Loucy (cell line): ENCODE measurements around the gene RBM8A.

Source experiments
- H2AFZ ChIP-seq: fragments of 200-600 bp; sonication (generic); 2 replicates; pipeline ENCODE4 v1.6.0; 2016; ENCODE audit warnings: antibody characterized with exemption, mild to moderate bottlenecking, low read length, moderate library complexity
- H3F3A ChIP-seq: fragments of 200-600 bp; 2 replicates; pipeline ENCODE4 v1.6.0; 2016; ENCODE audit warnings: antibody characterized with exemption, low read depth, mild to moderate bottlenecking
- H3K27me3 ChIP-seq: fragments of 200-600 bp; sonication (generic); 2 replicates; pipeline ENCODE4 v1.6.1; 2014; ENCODE audit warnings: low read length, mild to moderate bottlenecking; ENCODE audit not compliant: insufficient read depth, poor library complexity, severe bottlenecking
- H3K36me3 ChIP-seq: fragments of 200-600 bp; sonication (generic); 2 replicates; pipeline ENCODE4 v1.6.1; 2016; ENCODE audit warnings: low read length; ENCODE audit not compliant: insufficient read depth
- H3K4me1 ChIP-seq: fragments of 200-600 bp; sonication (generic); 2 replicates; pipeline ENCODE4 v1.5.1; 2014; ENCODE audit warnings: low read length, mild to moderate bottlenecking; ENCODE audit not compliant: insufficient read depth, poor library complexity, severe bottlenecking
- H3K4me2 ChIP-seq: fragments of 200-600 bp; sonication (generic); 2 replicates; pipeline ENCODE4 v1.6.0; 2014; ENCODE audit warnings: antibody characterized with exemption, low read length, low read depth, mild to moderate bottlenecking; ENCODE audit not compliant: poor library complexity, severe bottlenecking
- H3K4me3 ChIP-seq: fragments of 200-600 bp; sonication (generic); 2 replicates; pipeline ENCODE4 v1.5.1; 2014; ENCODE audit warnings: low read length, mild to moderate bottlenecking, mixed read lengths; ENCODE audit not compliant: poor library complexity, severe bottlenecking
- H3K79me2 ChIP-seq: fragments of 200-600 bp; sonication (generic); 2 replicates; pipeline ENCODE4 v1.6.1; 2014; ENCODE audit warnings: low read length; ENCODE audit not compliant: insufficient read depth
- H3K9ac ChIP-seq: fragments of 200-600 bp; sonication (generic); 2 replicates; pipeline ENCODE4 v1.6.0; 2014; ENCODE audit warnings: mild to moderate bottlenecking, low read depth, low read length, moderate library complexity; ENCODE audit not compliant: poor library complexity, severe bottlenecking
- H3K9me2 ChIP-seq: fragments of 200-600 bp; sonication (generic); replicated peaks from 2 replicates; pipeline ENCODE4 v1.6.1; 2016; ENCODE audit warnings: low read depth, low read length, mixed read lengths
- H3K9me3 ChIP-seq: fragments of 200-600 bp; sonication (generic); 2 replicates; pipeline ENCODE4 v1.6.1; 2014; ENCODE audit warnings: mild to moderate bottlenecking, antibody characterized with exemption, low read length, low read depth; ENCODE audit not compliant: insufficient read depth
- H4K20me1 ChIP-seq: fragments of 200-600 bp; sonication (generic); 2 replicates; pipeline ENCODE4 v1.6.0; 2014; ENCODE audit warnings: antibody characterized with exemption, low read length, mild to moderate bottlenecking; ENCODE audit not compliant: insufficient read depth, poor library complexity, severe bottlenecking
- EZH2phosphoT487 ChIP-seq: fragments of 200-600 bp; IDR thresholded peaks from 2 replicates; pipeline ENCODE4 v1.6.1; 2018; ENCODE audit warnings: antibody characterized with exemption, mild to moderate bottlenecking, moderate library complexity, borderline replicate concordance
- TF ChIP-seq, protein P1 (sequence below): fragments of 200-600 bp; sonication (generic); conservative IDR thresholded peaks from 2 replicates; pipeline ENCODE4 v1.5.1; 2014; ENCODE audit warnings: mild to moderate bottlenecking, antibody characterized with exemption, low read length

Gene RBM8A

DNA sequence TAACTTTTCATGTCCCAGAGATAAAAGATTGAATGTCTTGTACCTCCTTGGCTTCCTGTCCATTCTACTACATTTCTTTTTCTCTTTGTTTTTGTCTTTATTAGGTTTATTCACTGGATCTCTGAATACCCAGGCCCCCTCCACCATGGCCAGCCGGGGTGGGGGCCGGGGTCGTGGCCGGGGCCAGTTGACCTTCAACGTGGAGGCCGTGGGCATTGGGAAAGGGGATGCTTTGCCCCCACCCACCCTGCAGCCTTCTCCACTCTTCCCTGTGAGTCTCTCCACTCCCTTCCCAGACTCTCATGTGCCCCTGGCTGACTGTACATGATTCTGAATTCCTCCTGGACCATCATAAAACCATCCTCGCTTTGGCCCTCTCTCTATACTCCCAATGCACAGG is 47.4 kb upstream of the RBM8A start:
- no peak overlapping the region for H2AFZ ChIP-seq
- no peak overlapping the region for H3K9ac ChIP-seq
- no peaks in the 10 kb centered on the region for H3K79me2 ChIP-seq
- peaks cover 26% of the 10 kb centered on the region for H3K4me1 ChIP-seq
- H3K36me3 ChIP-seq = no peaks in the 10 kb centered on the region
- H3K27me3 ChIP-seq = no peaks in the 10 kb centered on the region
- no peak overlapping the region for H3K4me3 ChIP-seq
- H3F3A ChIP-seq = peaks cover 5% of the 10 kb centered on the region; the same call in 1 of the 2 replicates
- H3K9me2 ChIP-seq = no peaks in the 10 kb centered on the region
- no peaks in the 10 kb centered on the region for H3K9me3 ChIP-seq
- no peak overlapping the region for H3K4me2 ChIP-seq
- TF ChIP-seq, protein P1, sequence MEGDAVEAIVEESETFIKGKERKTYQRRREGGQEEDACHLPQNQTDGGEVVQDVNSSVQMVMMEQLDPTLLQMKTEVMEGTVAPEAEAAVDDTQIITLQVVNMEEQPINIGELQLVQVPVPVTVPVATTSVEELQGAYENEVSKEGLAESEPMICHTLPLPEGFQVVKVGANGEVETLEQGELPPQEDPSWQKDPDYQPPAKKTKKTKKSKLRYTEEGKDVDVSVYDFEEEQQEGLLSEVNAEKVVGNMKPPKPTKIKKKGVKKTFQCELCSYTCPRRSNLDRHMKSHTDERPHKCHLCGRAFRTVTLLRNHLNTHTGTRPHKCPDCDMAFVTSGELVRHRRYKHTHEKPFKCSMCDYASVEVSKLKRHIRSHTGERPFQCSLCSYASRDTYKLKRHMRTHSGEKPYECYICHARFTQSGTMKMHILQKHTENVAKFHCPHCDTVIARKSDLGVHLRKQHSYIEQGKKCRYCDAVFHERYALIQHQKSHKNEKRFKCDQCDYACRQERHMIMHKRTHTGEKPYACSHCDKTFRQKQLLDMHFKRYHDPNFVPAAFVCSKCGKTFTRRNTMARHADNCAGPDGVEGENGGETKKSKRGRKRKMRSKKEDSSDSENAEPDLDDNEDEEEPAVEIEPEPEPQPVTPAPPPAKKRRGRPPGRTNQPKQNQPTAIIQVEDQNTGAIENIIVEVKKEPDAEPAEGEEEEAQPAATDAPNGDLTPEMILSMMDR = no peak
- no peak for TF ChIP-seq EZH2phosphoT487
- H4K20me1 ChIP-seq = no peaks in the 10 kb centered on the region

DNA sequence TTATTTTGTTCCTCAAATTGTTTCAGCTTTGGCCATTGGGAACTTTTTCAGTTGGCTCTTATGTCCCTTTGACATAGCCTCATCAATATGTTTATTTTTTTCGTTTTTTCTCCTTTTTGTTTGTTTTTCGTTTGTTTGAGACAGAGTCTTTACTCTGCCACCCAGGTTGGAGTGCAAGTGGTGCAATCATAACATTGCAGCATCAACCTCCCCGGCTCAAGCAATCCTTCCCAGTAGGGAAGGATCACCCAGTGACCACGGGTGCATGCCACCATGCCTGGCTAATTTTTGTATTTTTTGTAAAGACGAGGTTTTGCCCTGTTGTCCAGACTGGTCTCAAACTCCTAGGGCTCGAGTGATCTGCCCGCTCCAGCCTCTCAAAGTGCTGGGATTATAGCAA is 45.3 kb upstream of the RBM8A start:
- TF ChIP-seq, protein P1 = no peak
- no peak for TF ChIP-seq EZH2phosphoT487
- Histone ChIP-seq H3K9me3 (no peaks in the 10 kb centered on the region), H3K27me3 (no peaks in the 10 kb centered on the region), H3K4me3 (no peak overlapping the region), H3K4me2 (no peak overlapping the region), H3K9me2 (no peaks in the 10 kb centered on the region), H3K36me3 (no peaks in the 10 kb centered on the region), H3K79me2 (peaks cover 1% of the 10 kb centered on the region; the same call in 1 of the 2 replicates), H3K4me1 (peaks cover 7% of the 10 kb centered on the region), H3F3A (no peaks in the 10 kb centered on the region), H2AFZ (no peak overlapping the region), H3K9ac (no peak overlapping the region), H4K20me1 (no peaks in the 10 kb centered on the region)

DNA sequence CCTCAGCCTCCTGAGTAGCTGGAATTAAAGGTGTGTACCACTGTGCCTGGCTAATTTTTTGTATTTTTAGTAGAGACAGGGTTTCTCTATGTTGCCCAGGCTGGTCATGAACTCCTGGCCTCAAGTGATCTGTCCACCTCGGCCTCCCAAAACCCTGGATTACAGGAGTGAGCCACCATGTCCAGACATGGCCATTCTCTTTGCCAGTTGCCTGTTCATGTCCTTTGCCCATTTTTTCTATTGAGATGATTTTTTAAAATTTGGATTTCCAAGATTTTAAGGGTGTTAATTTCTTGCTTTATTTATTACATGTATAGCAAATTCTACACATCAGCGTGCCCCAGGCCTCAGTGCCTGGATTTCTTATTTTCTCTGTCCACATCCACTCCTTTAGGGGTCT is 40.0 kb upstream of the RBM8A start:
- no peaks in the 10 kb centered on the region for H3K9me3 ChIP-seq

More for the DNA sequence above, 40.0 kb upstream of the RBM8A start:
- no peak overlapping the region for H3K4me3 ChIP-seq
- H3K9ac ChIP-seq = no peak overlapping the region
- TF ChIP-seq, protein P1 = no peak
- TF ChIP-seq EZH2phosphoT487 = no peak
- H2AFZ ChIP-seq = no peak overlapping the region
- H3K27me3 ChIP-seq = no peaks in the 10 kb centered on the region
- peaks cover 23% of the 10 kb centered on the region; the same call in 1 of the 2 replicates for H3K79me2 ChIP-seq
- H3K4me1 ChIP-seq = peaks cover 20% of the 10 kb centered on the region
- no peaks in the 10 kb centered on the region for H3K36me3 ChIP-seq
- no peaks in the 10 kb centered on the region for H4K20me1 ChIP-seq
- H3K4me2 ChIP-seq = no peak overlapping the region
- H3K9me2 ChIP-seq = no peaks in the 10 kb centered on the region
- 0 out of 2 replicates have a peak, but pooled peaks cover 8% of the 10 kb centered on the region for H3F3A ChIP-seq
